T-cell (primary cell): ENCODE measurements around the gene NCF2. TPM values are rescaled to one million over a fixed set of nuclear protein-coding genes. Genes with fewer than 3 reads are reported as not detected.

ENCODE experiments used
- ATAC-seq, 4 experiments: fragments of 200-7000 bp in 3 of 4; fragments of 150-1000 bp in 1 of 4; cut with Tn5 transposase; replicated peaks in 1 of 4; 1 replicate in 3 of 4; 2 replicates in 1 of 4; pipeline ENCODE4 v1.10.0; 2021; ENCODE audit warnings: moderate library complexity in 3 of 4, mild to moderate bottlenecking in 2 of 4, moderate number of reproducible peaks in 1 of 4
- CTCF ChIA-PET, 2 donors: fragments of 300-600 bp; sonication (Branson Sonifier 250); formaldehyde crosslinking; loops; one replicate each; lab custom pipeline; 2022; ENCODE audit warnings: antibody characterized with exemption in 2 of 2; lab: Charles Lee
- POLR2A ChIA-PET, 2 donors: fragments of 300-600 bp; sonication (Branson Sonifier 250); formaldehyde crosslinking; loops; one replicate each; lab custom pipeline; 2022; ENCODE audit warnings: antibody characterized with exemption in 2 of 2; lab: Charles Lee
- DNase-seq, 35 experiments: peaks; one replicate each; pipeline versions ENCODE4 v3.0.0 to v3.0.0-alpha.2; 2013 to 2023
- H3K27ac ChIP-seq: one replicate; pipeline ENCODE4 v1.5.1; 2013; ENCODE audit warnings: low read length
- H3K27me3 ChIP-seq, 2 experiments: replicated peaks in 1 of 2; 1 replicate in 1 of 2; 2 replicates in 1 of 2; pipeline versions ENCODE4 v1.6.1 to v1.7.0; 2013; ENCODE audit warnings: low read length in 1 of 2, mixed read lengths in 1 of 2; ENCODE audit not compliant: control insufficient read depth in 2 of 2, insufficient read depth in 2 of 2; ENCODE audit errors: extremely low read depth in 1 of 2
- H3K36me3 ChIP-seq, 2 donors: 1 replicate in 1 of 2; 2 replicates in 1 of 2; pipeline versions ENCODE4 v1.6.1 to v1.7.0; 2013; ENCODE audit warnings: low read length in 1 of 2; ENCODE audit not compliant: control insufficient read depth in 2 of 2, insufficient read depth in 1 of 2; ENCODE audit errors: extremely low read depth in 1 of 2
- H3K4me1 ChIP-seq, 2 experiments: 1 replicate in 1 of 2; 2 replicates in 1 of 2; pipeline versions ENCODE4 v1.6.1 to v1.7.0; 2013; ENCODE audit warnings: low read length in 2 of 2, mixed read lengths in 1 of 2; ENCODE audit not compliant: insufficient read depth in 2 of 2, control insufficient read depth in 1 of 2; ENCODE audit errors: extremely low read depth in 1 of 2
- H3K4me3 ChIP-seq, 2 donors: 1 replicate in 1 of 2; 2 replicates in 1 of 2; pipeline versions ENCODE4 v1.5.1 to v1.7.0; 2013; ENCODE audit warnings: mild to moderate bottlenecking in 2 of 2, low read length in 1 of 2, moderate library complexity in 1 of 2; ENCODE audit not compliant: control insufficient read depth in 1 of 2; ENCODE audit errors: extremely low read depth in 1 of 2
- H3K9me3 ChIP-seq: 2 replicates; pipeline ENCODE4 v1.7.0; 2013
- H3K27ac Mint-ChIP-seq, 2 donors: one replicate each; pipeline ENCODE4 v1.8.0; 2020 to 2021; ENCODE audit warnings: mild to moderate bottlenecking in 2 of 2, mixed read lengths in 2 of 2
- H3K27me3 Mint-ChIP-seq, 2 donors: one replicate each; pipeline ENCODE4 v1.8.0; 2021 to 2022; ENCODE audit warnings: mixed read lengths in 2 of 2
- H3K36me3 Mint-ChIP-seq: one replicate; pipeline ENCODE4 v1.8.0; 2021; ENCODE audit warnings: mixed read lengths
- H3K4me1 Mint-ChIP-seq, 3 donors: one replicate each; pipeline ENCODE4 v1.8.0; 2020 to 2022; ENCODE audit warnings: mixed read lengths in 3 of 3, mild to moderate bottlenecking in 1 of 3
- H3K4me3 Mint-ChIP-seq, 3 donors: one replicate each; pipeline ENCODE4 v1.8.0; 2020 to 2022; ENCODE audit warnings: mild to moderate bottlenecking in 3 of 3, mixed read lengths in 3 of 3, moderate library complexity in 3 of 3
- H3K9me3 Mint-ChIP-seq, 3 donors: one replicate each; pipeline ENCODE4 v1.8.0; 2020 to 2022; ENCODE audit warnings: mixed read lengths in 3 of 3
- WGBS: methylation state at CpG from one replicate; pipeline ENCODE4 v1.1.5; 2013; ENCODE audit warnings: missing lambda C conversion rate; ENCODE audit not compliant: insufficient coverage; 5-methylcytosine and 5-hydroxymethylcytosine counted together
- total RNA-seq, 35 experiments: library from RNA in 6 of 35; stranded (reverse) in 6 of 35; fragments of 120-200 nt in 1 of 35; gene quantifications; one replicate each; pipeline versions ENCODE4 v1.2.1 to v1.2.4 and lab custom pipeline; 2013 to 2026

Gene NCF2
- total RNA-seq, 5 donors from 2014 or later (not counting 1 experiment from before 2014, with no cell fraction given), result 2.9 to 8.7 (median 4.0) TPM

DNA sequence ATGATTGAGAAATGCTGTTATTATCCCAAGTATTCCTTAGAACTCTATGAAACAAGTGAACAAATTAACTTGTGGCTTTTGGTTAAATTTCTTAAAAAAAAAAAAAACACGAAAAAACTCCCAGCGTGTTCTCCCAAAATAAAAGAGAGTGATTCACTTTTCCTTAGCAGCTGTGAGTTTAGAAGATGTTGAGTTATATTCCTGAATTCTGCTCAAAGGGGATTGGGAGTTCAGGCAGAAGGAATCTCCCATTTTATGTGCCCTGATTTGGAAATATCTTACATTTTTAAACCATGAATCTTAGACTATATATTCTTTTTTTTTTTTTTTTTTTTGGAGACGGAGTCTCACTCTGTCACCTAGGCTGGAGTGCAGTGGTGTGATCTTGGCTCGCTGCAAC is 83.7 kb downstream of the NCF2 start:
- Mint-ChIP-seq H3K4me3 (no peak overlapping the region), H3K27ac (no peak overlapping the region), H3K36me3 (no peaks in the 10 kb centered on the region), H3K27me3 (no peaks in the 10 kb centered on the region), H3K9me3 (no peaks in the 10 kb centered on the region), H3K4me1 (peaks cover 24 to 49% (median 36%) of the 10 kb centered on the region in 3 donors)
- Histone ChIP-seq H3K27ac (no peak overlapping the region), H3K4me1 (peaks cover 0 to 14% of the 10 kb centered on the region in 2 experiments), H3K36me3 (peaks cover 0 to 6% of the 10 kb centered on the region in 2 donors), H3K4me3 (no peak overlapping the region), H3K27me3 (no peaks in the 10 kb centered on the region), H3K9me3 (no peaks in the 10 kb centered on the region)
- CTCF ChIA-PET, result interaction anchor here (0.7 to 1.3 kb wide), 2 partner anchors 24 to 36 kb away, joined by 3 to 13 read pairs; no protein-coding TSS in a partner anchor
- DNase-seq (no peak), ATAC-seq (no peak)
- POLR2A ChIA-PET, result interaction anchor here in 1 of 2 donors (0.9 kb wide), 1 partner anchor 156 kb away, joined by 11 read pairs; no protein-coding TSS in a partner anchor
- WGBS, result 100% methylated on average over 1 of the region's 4 CpGs

Other genes starting within 250 kb of the NCF2 start
- under 1 TPM in 1 of 5 donors, not detected in 4; 0.16 TPM for gene NMNAT2, start 172.1 kb downstream of the NCF2 start, total RNA-seq
- 10 to 100 TPM; 52.6 to 59.0 (median 54.6) TPM for gene SMG7, start 118.0 kb downstream of the NCF2 start, total RNA-seq
- gene ARPC5, start 45.3 kb upstream of the NCF2 start, total RNA-seq, result 100 to 1,000 TPM in 3 of 5 donors, 10 to 100 TPM in 2; 69.8 to 116 (median 106) TPM
- gene APOBEC4, start 62.9 kb upstream of the NCF2 start, total RNA-seq, result not detected
- gene RGL1, start 214.7 kb upstream of the NCF2 start, total RNA-seq, result 1 to 10 TPM; 1.7 to 3.3 (median 2.3) TPM